ENCODE measurements around the gene HSD3B7. TPM values are rescaled to one million over a fixed set of nuclear protein-coding genes. Genes with fewer than 3 reads are reported as not detected.

The HSD3B7 gene
- total RNA-seq, 1 experiment from 2014 or later: 5.5 TPM

DNA sequence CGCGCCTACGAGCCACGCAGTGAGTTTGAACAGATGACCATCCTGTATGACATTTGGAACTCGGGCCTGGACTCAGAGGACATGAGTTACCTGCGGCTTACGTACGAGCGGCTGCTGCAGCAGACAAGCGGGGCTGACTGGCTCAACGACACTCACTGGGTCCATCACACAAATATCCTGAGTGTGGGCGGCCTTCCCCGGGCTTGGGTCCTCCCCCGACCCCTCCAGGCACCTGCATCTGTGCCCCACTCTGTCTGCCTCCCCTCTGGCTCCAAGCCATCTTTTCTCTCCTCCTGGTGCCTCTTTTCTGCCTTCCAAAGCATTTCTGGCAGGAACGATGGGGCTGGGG, 5.0 kb upstream of the HSD3B7 start:
- Histone ChIP-seq H3K4ac (ENCODE audit: low read depth, low read length) (no peak overlapping the region), H2BK120ac (ENCODE audit: low read depth, low read length, poor library complexity, severe bottlenecking) (no peak overlapping the region), H4K20me1 (ENCODE audit: control insufficient read depth, insufficient read depth, insufficient read length) (no peaks in the 10 kb centered on the region), H3K23ac (ENCODE audit: insufficient read length, low read depth, low read length) (no peak overlapping the region), H2AK5ac (ENCODE audit: insufficient read length, low read length) (no peak overlapping the region), H3K79me2 (ENCODE audit: insufficient read depth, low read length) (no peaks in the 10 kb centered on the region), H3K9ac (ENCODE audit: extremely low read depth, insufficient read length, low read length) (no peak overlapping the region), H2BK12ac (ENCODE audit: insufficient read length, low read depth, low read length) (no peak overlapping the region), H2BK20ac (ENCODE audit: low read depth, low read length, poor library complexity, severe bottlenecking) (no peak overlapping the region), H2AFZ (ENCODE audit: low read length) (no peak overlapping the region), H3K27me3 (ENCODE audit: insufficient read depth, low read length) (no peaks in the 10 kb centered on the region), H3K4me1 (ENCODE audit: insufficient read depth, low read length) (no peaks in the 10 kb centered on the region), H3K14ac (ENCODE audit: insufficient read depth, low read length) (no peak overlapping the region), H3K18ac (ENCODE audit: insufficient read length, low read depth, low read length) (no peak overlapping the region), H3T11ph (ENCODE audit: low read length) (no peak overlapping the region), H3K4me2 (ENCODE audit: insufficient read depth, insufficient read length, low read length) (no peak overlapping the region), H2BK15ac (ENCODE audit: low read depth, low read length) (no peak overlapping the region), H3K9me3 (ENCODE audit: control insufficient read depth, low read depth, low read length) (no peaks in the 10 kb centered on the region), H3K56ac (ENCODE audit: insufficient read length, low read depth, low read length) (no peak overlapping the region), H4K5ac (ENCODE audit: insufficient read length, low read depth, low read length) (no peak overlapping the region), H4K91ac (ENCODE audit: insufficient read length, low read depth, low read length) (no peak overlapping the region), H3K23me2 (ENCODE audit: insufficient read length, low read depth, low read length, poor library complexity, severe bottlenecking) (no peaks in the 10 kb centered on the region), H3K27ac (ENCODE audit: insufficient read length, low read depth, low read length) (no peak overlapping the region), H4K8ac (replicated peaks; ENCODE audit: insufficient read length, low read depth, low read length) (no peak overlapping the region), H3K79me1 (ENCODE audit: insufficient read depth, low read depth, low read length, poor library complexity, severe bottlenecking) (no peaks in the 10 kb centered on the region), H2BK5ac (ENCODE audit: insufficient read length, low read length) (no peak overlapping the region)
- Mint-ChIP-seq H3K27me3 (ENCODE audit: low read depth) (no peaks in the 10 kb centered on the region; the same call in 1 of the 2 replicates), H3K36me3 (ENCODE audit: insufficient read depth in 1 of 3, low read depth in 3 of 3) (peaks cover 37 to 71% (median 67%) of the 10 kb centered on the region in 3 experiments), H3K4me3 (no peak overlapping the region), H3K9me3 (no peaks in the 10 kb centered on the region; a peak in 1 of 5 replicates), H3K4me1 (no peaks in the 10 kb centered on the region), H3K27ac (no peak overlapping the region)
- TF ChIP-seq, protein P1, sequence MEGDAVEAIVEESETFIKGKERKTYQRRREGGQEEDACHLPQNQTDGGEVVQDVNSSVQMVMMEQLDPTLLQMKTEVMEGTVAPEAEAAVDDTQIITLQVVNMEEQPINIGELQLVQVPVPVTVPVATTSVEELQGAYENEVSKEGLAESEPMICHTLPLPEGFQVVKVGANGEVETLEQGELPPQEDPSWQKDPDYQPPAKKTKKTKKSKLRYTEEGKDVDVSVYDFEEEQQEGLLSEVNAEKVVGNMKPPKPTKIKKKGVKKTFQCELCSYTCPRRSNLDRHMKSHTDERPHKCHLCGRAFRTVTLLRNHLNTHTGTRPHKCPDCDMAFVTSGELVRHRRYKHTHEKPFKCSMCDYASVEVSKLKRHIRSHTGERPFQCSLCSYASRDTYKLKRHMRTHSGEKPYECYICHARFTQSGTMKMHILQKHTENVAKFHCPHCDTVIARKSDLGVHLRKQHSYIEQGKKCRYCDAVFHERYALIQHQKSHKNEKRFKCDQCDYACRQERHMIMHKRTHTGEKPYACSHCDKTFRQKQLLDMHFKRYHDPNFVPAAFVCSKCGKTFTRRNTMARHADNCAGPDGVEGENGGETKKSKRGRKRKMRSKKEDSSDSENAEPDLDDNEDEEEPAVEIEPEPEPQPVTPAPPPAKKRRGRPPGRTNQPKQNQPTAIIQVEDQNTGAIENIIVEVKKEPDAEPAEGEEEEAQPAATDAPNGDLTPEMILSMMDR (conservative IDR thresholded peaks at IDR 0.05): no peak
- no peak for DNase-seq
- no CpG with 5 or more reads among the region's 15 CpGs for WGBS (ENCODE audit: extremely low coverage, insufficient read length, low lambda C conversion rate)
